Epithelial cell of esophagus (primary cell): Measurements from ENCODE around the gene EPS15.

ENCODE experiments used
- DNase-seq: peaks from one replicate; pipeline ENCODE4 v3.0.0; 2010; ENCODE audit warnings: low read depth
- H3K4me3 ChIP-seq: 2 replicates; pipeline ENCODE4 v1.5.1; 2011; ENCODE audit warnings: mild to moderate bottlenecking, low read length, control low read depth
- CTCF ChIP-seq: IDR thresholded peaks from 2 replicates; pipeline ENCODE4 v1.5.1; 2011; ENCODE audit warnings: low read depth, mild to moderate bottlenecking, low read length, control low read depth, inconsistent platforms; ENCODE audit not compliant: insufficient read depth; ENCODE audit errors: missing control alignments

Gene EPS15

GRCh38 chr1:51378871-51379270 lies 140.2 kb downstream of the EPS15 start:
- no peak for DNase-seq
- no peak for TF ChIP-seq CTCF
- no peak overlapping the region for H3K4me3 ChIP-seq

GRCh38 chr1:51373898-51374297 lies 145.2 kb downstream of the EPS15 start:
- TF ChIP-seq CTCF: no peak
- H3K4me3 ChIP-seq: no peak overlapping the region
- DNase-seq: no peak

GRCh38 chr1:51372561-51372960 lies 146.5 kb downstream of the EPS15 start:
- no peak for DNase-seq
- TF ChIP-seq CTCF: no peak
- no peak overlapping the region for H3K4me3 ChIP-seq

- no peak overlapping the region for H3K4me3 ChIP-seq
- DNase-seq: no peak
- no peak for TF ChIP-seq CTCF
Measured at GRCh38 chr1:51369171-51369570, 149.9 kb downstream of the EPS15 start.

- no peak overlapping the region for H3K4me3 ChIP-seq
- TF ChIP-seq CTCF: no peak
- DNase-seq: no peak
Measured at GRCh38 chr1:51365774-51366173, 153.3 kb downstream of the EPS15 start.

GRCh38 chr1:51359879-51360278 lies 159.2 kb downstream of the EPS15 start:
- H3K4me3 ChIP-seq: no peak overlapping the region
- TF ChIP-seq CTCF: no peak

GRCh38 chr1:51355382-51355781 lies 163.7 kb downstream of the EPS15 start:
- TF ChIP-seq CTCF: no peak
- DNase-seq: no peak
- no peak overlapping the region for H3K4me3 ChIP-seq

More at GRCh38 chr1:51359879-51360278, 159.2 kb downstream of the EPS15 start:
- DNase-seq: no peak
